NCI-H1048 (cell line): Measurements from ENCODE around the gene OR14A2.
A peak's percentile ranks its signal among the peaks of the same experiment; 100 is the strongest.
"Not testable (repeated sequence)": the region's sequence is repeated elsewhere in the genome, so short reads cannot be mapped to it uniquely, and the experiment has no call there.

Source experiments
- DNase-seq: peaks from one replicate; lab custom pipeline; 2025; lab: John Stamatoyannopoulos, UW

The OR14A2 gene

DNA sequence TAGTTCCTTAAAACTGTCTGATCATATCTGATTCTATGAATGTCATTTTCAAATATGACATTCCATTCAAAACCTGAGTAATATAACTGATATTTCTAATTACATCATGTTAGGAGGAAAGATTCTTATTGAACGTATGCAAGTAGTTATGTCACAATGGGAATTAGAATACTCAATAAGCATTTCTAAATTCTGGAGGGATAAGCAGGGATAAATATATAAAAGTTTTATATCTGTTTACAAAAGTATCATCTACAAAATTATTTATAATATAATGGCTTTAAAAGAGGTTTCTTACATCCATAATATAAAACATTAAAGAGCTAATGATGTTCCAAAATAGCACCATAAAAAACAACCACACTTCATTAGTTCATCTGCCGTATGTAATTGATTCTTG lies at the start of gene OR14A2:
TSS of gene OR14A2 (minus strand) at position 101 of the 400 bp plus-strand sequence.
- DNase-seq: no peak

DNA sequence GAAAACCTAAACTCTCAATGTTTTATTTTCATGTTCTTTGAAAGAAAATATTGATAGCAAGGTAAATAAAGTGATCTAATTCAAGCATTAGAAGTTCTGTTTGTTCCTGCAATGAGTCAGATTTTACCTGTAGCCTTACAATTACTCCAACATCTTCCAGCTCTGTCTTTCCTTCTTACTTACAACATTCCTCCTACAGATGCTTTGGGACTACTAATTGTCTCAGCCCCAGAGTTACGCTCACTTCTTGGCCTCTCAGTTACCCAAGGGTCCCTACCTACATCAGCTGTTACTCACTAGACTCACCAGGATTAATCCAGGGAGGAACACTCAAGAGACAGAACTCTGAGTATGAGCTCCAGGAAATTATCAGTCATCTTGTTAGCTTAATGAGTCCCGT lies 49.6 kb upstream of the OR14A2 start:
- DNase-seq: no peak

DNA sequence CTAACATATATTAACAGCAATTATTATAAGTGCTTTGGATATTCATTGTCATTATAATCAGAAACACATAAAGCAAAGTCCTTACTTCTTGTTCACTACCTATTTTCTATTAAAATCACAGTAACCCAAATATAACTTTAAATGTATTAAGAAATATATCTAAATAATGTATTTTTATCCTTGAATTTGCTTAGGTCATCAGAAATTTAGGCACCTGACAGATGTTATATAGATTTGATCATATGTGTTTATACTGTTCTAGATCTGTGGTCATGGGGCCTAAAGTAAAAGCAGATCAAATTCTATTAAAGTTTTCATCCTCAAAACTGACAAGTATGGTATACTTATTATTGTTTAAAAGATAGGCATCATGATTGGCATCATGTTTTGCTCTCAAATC lies 21.7 kb upstream of the OR14A2 start:
- no peak for DNase-seq

DNA sequence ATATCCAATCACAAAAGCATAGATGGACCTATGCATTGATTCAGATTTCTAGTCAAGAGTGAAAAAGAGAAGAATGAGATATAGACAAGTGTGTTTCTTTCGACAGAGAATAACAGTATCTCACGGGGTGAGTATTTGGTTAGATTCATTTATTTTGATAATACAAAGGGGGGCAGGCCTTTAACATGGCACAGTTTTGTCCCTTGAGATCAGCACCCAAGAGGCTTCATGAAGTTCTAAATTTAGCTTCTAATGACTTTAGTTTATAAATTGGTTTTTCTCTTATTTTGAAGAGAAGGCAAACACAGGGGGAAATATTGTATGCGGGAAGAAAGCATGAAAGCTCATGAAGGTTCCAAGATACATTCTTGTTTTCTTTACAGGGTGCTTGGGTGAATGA lies 12.5 kb upstream of the OR14A2 start, which contains the start of gene OR1C1:
TSS of gene OR1C1 (minus strand) at position 101 of the 400 bp plus-strand sequence. CDS start 2,150 bp downstream, outside the sequence.
- no peak for DNase-seq

DNA sequence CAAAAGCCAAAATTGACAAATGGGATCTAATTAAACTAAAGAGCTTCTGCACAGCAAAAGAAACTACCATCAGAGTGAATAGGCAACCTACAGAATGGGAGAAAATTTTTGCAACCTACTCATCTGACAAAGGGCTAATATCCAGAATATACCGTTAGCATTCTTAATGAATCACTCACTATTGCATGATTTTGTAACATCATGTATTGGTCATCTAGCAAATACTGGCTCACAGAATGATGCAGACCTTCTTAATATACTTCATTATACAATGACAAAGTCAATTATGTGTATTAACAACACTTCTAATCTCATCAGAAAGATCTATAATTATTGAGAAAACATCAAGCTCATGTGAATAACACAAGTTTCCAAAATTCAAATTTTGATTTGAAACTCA lies 6.4 kb upstream of the OR14A2 start:
- not testable (repeated sequence) for DNase-seq

DNA sequence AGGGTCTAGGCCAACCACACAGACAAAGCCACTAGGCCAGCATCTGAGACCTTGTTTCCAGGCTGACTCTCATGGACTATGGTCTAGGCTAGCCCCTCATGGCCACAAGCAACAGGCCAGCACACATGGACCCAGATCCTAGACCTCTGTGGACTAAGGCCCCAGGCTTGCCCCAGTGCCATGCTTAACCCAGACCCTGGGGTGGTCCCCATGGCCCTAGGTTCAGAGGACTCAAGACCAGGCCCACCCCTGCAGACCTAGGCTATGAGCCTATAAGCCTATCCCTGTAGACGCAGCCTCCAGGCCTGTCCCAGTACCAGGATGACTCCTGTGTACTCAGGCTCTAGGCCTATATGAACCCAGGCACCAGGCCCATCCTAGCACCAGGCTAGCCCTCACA lies 1.9 kb upstream of the OR14A2 start:
- no peak for DNase-seq

DNA sequence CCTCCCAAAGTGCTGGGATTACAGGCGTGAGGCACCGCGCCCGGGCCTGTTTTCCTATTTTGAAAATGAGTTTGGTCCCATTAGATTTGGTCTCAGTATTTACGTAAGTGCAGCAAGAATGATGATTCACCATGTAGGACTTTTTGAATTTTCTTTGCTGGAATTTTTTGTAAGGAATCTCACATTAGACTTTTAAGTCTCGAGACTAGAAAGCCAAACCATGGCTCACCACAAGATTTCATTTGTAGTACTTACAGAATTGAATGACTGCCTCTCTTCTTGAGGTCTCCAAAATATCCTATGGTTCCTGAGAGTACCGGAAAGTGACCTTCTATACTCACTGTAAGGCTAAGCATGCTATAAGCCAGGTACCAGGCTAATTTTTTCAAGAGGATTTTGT lies 325 bp downstream of the OR14A2 start:
- DNase-seq: no peak

DNA sequence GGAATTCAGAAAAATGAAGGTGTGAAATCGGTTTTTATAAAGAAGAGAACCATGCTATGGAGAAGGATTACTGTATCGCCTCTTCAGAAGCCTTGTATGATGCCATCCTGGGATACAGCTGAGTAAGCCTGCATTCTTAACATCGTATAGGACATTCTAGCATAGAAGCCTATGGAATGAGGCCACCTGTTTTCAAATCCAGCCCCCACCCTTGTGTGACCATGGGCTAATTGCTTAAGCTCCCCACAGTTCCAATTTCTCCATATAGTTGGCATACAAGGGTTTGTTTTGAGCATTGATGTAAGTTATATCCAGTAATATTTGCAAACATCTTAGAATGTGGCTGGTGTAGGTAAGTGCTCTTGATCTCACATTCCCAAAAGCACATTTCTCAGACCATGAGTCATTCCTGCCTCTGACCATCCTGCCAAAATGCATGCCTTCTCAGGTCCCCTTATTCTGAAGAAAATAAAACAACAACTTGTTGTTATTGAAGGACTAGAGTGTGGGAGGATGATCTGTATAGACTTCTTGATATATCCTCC lies 1.5 kb downstream of the OR14A2 start:
- no peak for DNase-seq

DNA sequence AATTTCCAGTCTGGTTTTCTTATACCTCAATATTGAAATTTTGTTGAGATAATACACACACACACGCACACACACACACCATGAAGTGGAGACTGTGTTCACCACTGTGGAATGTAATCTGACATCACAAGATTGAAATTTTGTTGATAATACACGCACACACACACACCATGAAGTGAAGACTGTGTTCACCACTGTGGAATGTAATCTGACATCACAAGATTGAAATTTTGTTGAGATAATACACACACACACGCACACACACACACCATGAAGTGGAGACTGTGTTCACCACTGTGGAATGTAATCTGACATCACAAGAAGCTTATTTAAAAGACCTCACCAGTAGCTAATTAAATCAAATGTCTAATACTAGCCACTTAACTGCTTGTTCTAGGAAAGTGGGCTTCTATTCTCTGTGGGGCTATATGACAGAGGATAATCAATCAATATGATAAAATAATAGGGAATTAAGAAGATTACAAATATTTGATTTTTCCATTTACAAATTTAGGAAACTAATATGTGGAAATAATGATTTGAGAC lies 5.7 kb downstream of the OR14A2 start:
- DNase-seq: not testable (repeated sequence)

DNA sequence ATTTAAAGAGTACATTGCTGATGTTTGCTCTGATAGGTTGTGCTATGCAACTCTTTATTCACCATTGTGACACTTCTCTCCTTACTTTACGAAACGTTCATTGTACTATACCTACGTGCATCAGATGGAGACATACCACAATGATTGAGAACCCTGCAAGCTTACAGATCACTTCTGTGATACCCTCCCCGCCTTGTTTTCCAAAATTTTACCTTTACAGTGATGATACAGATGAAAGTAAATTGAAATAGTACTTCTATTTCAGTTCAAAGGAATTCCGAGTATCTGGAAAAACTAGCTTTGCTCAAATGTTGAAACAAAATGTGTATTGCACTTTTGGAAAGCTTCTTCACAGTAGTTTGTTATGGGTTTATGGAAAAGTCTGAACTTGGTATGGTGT lies 6.2 kb downstream of the OR14A2 start:
- DNase-seq: no peak

DNA sequence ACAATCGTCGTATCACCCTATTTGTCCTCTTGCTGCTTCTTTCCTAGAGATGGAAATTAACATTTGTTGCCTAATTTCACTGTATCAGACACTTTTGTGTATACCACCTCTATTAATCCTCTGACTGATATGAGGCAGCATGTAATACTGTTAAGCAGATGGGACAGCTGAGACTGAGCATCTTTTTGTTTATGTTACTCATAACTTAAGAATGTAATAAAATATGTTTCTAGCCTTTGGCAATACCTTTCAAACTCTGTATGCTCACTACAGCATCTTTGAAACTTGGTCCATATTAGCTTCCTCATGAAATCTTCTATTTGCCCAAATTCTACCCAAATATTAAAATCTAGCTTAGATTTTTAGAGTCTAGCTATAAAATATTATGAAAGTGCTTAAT lies 7.2 kb downstream of the OR14A2 start:
- no peak for DNase-seq

DNA sequence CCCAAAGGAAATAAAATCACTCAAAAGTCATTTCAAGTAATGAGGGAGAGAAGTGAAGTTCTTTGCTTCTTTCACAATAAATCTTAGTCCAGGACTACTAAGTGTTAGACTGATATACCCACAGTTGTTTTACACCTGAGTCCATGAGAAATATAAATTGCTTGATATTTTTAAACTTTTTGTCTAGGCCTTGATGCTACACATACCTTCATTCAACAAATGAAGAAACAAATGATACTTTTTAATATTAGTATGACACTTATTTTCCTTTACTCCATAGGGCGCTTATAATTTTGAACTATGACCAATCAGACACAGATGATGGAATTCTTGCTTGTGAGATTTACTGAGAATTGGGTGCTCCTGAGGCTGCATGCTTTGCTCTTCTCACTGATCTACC lies 9.6 kb downstream of the OR14A2 start, which contains the start of gene OR14K1:
TSS of gene OR14K1 (plus strand) at position 301 of the 400 bp plus-strand sequence. CDS start at position 301, 0 bp downstream.
- no peak for DNase-seq

DNA sequence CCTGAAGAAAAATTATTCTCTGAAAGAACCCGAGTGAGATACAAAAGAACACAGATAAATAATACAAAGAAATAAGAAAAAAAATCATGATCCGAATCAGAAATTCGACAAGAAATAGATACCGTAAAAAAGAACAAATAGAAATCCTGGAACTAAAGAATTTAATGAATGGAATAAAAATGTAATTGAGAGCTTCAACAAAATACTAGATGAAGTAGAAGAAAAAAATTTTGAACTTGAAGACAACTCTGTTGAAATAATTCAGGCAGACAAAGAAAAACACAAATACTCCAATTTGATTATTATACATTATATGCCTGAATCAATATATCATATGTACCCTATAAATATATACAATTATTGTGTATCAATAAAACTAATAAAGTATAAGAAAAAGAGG lies 26.7 kb downstream of the OR14A2 start:
- no peak for DNase-seq

DNA sequence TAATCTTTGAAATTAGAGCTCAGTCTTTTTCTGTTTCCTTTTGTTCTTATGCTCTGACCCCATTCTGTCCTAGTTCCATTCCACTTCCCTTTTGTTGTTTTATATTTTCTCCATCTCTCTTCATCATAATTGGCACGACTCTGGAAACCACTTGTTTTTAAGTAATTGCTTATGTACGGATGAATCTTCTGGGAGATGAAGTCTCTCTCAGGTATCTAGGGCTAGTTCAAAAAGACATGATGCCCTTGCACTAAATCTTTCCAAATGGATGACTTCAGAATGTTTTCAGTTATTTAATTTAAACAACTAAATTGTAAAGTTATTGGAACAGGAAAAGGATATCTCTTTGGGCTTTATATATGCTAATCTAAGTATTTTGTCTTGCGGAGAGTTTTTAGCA lies 31.4 kb downstream of the OR14A2 start, which contains the start of gene OR6F1:
TSS of gene OR6F1 (minus strand) at position 101 of the 400 bp plus-strand sequence. CDS start 3,891 bp downstream, outside the sequence.
- no peak for DNase-seq

DNA sequence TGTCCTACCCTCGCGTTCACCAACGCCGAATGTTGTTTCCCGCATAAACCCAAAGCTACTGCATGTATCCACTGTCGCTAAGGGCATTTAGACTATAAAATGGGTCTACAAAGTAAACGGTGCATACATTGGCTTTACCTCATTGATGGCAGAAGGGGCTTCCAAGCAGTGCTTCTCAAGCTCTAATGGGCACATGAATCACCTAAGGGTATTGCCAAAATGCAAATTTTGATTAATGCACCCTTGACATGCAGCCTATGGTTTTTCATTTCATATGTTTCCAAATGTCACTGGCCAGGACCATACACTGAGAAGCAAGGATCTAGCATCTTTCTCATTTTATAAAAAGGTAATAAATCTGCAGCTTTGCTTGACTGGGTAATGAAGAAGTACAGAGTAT lies 34.2 kb downstream of the OR14A2 start:
- DNase-seq: no peak

DNA sequence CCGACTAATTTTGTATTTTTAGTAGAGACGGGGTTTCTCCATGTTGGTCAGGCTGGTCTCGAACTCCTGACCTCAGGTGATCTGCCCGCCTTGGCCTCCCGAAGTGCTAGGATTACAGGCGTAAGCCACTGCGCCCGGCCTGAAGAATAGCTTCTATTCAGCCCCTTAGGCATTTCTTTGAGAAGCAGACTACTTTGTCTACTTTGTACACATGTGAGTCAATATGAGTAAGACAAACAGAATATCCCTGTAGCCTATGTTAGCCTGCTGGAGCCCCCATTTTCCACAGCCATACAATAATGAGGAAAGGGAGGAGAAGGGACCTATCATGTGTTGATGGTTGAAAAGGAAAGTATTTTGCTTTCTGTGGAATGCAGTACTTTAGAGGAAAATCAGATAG lies 37.3 kb downstream of the OR14A2 start:
- not testable (repeated sequence) for DNase-seq

DNA sequence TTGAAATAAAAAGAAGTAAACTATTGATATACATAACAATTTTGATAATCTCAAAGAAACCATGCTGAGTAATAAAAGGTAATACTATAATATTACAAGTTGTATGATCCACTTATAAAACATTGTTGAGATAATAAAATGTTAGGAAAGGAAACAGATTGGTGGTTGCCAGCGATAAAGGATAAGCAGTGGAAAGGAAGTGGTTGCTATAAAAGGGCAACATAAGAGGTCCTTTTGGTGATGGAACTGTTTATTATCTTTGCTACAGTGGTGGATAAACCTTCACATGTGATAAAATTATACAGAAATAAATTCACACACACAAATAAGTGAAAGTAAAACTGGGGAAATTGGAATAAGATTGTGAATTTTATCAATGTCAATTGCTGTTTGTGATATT lies 46.6 kb downstream of the OR14A2 start:
- DNase-seq: no peak

DNA sequence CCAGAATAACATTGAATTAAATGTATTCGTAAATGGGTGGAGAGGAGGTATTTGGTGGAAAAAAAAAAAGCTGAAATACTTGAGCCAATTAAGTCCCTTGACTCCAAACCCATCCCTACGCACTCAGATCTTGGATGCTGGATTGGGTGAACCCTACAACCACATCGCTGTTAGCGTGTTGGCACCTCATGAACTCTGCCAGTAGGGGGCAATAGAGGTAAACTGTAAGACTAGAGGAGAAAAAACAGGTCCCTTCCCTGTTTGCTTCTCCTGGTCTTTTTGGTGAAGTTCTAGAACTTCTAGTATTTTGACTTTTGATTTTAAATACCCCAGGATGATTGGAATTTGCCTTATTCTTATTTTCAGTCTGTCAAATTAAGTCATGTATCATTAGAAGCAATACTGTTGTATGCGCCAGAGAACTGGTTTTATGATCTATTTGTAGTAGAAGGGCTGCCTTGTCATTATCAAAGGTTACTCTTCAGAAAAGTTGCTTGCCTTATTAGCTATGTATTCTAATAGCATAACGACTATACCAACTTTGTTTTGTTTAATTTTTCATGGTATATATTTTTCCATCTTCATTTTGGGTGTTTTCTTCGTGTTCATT lies 66.5 kb downstream of the OR14A2 start:
- peak; percentile 91 for DNase-seq

DNA sequence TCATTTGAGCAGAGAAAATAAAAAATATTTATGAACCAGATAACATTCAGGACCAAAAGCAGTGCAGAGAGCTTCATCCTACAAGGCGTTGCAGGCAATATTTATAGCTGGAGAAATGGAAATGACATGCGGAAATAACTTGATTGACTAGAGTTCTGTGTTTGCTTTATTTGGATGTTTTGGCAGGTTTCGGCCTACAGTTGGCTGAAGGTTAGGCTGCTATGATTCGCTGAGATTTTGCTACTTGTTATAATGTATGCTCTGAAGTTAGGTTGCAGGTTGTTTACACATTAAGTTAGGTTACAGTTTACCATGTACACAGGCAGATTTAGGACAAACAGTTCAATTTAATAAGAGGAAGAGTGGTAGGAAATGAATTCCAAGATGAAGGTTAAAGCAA lies 67.8 kb downstream of the OR14A2 start:
- DNase-seq: no peak

DNA sequence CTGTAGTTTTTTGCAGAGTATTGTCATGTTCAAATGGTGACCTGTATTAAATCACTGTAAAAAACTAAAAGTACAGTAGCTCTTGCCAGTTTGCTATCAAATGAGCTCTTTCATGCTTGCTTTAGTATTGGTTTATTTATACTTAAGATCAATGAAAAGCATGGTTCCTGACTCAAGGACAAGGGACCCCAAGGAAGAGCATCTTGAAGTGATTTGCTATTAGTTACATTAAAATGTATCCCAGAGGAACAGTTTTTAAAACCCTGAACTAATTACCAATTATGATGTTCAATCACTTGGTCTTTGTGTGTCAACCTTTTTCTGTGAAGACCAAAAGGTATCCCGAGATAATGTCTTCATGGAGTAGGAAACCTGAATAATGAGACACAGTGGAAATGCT lies 68.3 kb downstream of the OR14A2 start, which contains the start of gene OR13G1:
TSS of gene OR13G1 (minus strand) at position 101 of the 400 bp plus-strand sequence. CDS start 6,698 bp downstream, outside the sequence.
- DNase-seq: no peak
